Testis (tissue), 3 donors: ENCODE measurements around the gene PC. TPM values are rescaled to one million over a fixed set of nuclear protein-coding genes. Genes with fewer than 3 reads are reported as not detected.

Experiments
- DNase-seq: peaks from one replicate; pipeline ENCODE4 v3.0.0-alpha.2; 2019
- H3K27ac ChIP-seq, 2 donors: fragments of 200-600 bp; sonication (generic); one replicate each; pipeline ENCODE4 v1.5.1; 2019
- H3K27me3 ChIP-seq: fragments of 200-600 bp; sonication (generic); one replicate; pipeline ENCODE4 v1.5.1; 2019
- H3K36me3 ChIP-seq: fragments of 200-600 bp; sonication (generic); one replicate; pipeline ENCODE4 v1.5.1; 2017; ENCODE audit warnings: low read depth; ENCODE audit errors: missing control alignments
- H3K4me1 ChIP-seq: fragments of 200-600 bp; sonication (generic); one replicate; pipeline ENCODE4 v1.5.1; 2019
- H3K4me3 ChIP-seq, 2 donors: fragments of 200-600 bp; sonication (generic); one replicate each; pipeline ENCODE4 v1.5.1; 2017 to 2019
- H3K9me3 ChIP-seq: fragments of 200-600 bp; sonication (generic); one replicate; pipeline ENCODE4 v1.5.1; 2017
- CTCF ChIP-seq, 3 experiments: fragments of 450-650 bp in 2 of 3; fragments of 200-600 bp in 1 of 3; sonication (generic) in 1 of 3; IDR thresholded peaks; one replicate each; pipeline ENCODE4 v1.5.1; 2016 to 2019; ENCODE audit warnings: antibody characterized with exemption in 3 of 3, mild to moderate bottlenecking in 2 of 3, moderate library complexity in 1 of 3
- POLR2A ChIP-seq: fragments of 450-650 bp; IDR thresholded peaks from one replicate; pipeline ENCODE4 v1.6.1; 2017; ENCODE audit warnings: antibody characterized with exemption, mild to moderate bottlenecking, moderate library complexity
- WGBS, 2 donors: methylation state at CpG; one replicate each; pipeline ENCODE4 v1.1.5; 2018; 5-methylcytosine and 5-hydroxymethylcytosine counted together
- intact Hi-C: fragments of 100-400 bp; cut with DNase I; formaldehyde crosslinking; loops from one replicate; pipeline ENCODE4 v1.15.1; 2023; ENCODE audit warnings: low total_unique reads
- polyA plus RNA-seq: library from polyadenylated mRNA; stranded (reverse); fragments of 350-450 nt; fragmentation: Illumina TruSeq; extraction: RNeasy Lipid Tissue Mini Kit (QIAGEN cat#74804); gene quantifications from one replicate; pipeline ENCODE4 v1.2.3, GENCODE V29; 2014; ENCODE audit warnings: low read depth, low replicate concordance; ENCODE audit not compliant: insufficient read depth
- total RNA-seq, 2 donors: library from RNA; depleted of rRNA; stranded (reverse); fragments of >200 nt; gene quantifications; one replicate each; pipeline ENCODE4 v1.2.3, GENCODE V29; 2016

PC gene
- total and polyA plus RNA-seq, 3 donors from 2014 or later = 40.9 to 53.1 (median 46.0) TPM

- 91 to 94% methylated on average over 4 of the region's 4 CpGs for WGBS, 2 donors
- Histone ChIP-seq H3K36me3 (no peaks in the 10 kb centered on the region), H3K4me3 (no peak overlapping the region), H3K27me3 (no peaks in the 10 kb centered on the region), H3K9me3 (no peaks in the 10 kb centered on the region), H3K27ac (no peak overlapping the region), H3K4me1 (no peaks in the 10 kb centered on the region)
- TF ChIP-seq POLR2A (no peak), CTCF (IDR thresholded peaks at IDR 0.05) (no peak)
- no peak for DNase-seq
- intact Hi-C loops = no loop called here
These were observed 134.5 kb downstream of the PC start for GRCh38 chr11:66823700-66824099.

DNA sequence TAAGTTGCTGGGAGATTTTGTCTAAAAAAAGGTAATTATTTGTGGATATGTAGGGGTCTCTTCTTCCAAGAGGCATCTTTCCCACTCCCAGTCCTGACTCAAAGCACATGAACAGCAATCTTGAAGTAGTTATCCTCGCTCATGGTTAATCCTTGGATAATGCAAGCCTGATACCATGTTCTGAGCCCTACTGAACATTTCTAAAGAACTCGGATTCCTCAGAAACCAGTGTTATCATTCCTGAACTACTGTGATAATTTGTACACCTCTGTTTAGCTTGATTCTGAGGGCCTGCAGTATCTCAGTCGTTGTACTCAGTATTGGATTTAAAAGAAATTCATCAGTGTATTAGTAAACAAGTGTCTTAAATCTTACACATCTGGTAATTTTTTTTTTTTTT, 137.3 kb downstream of the PC start:
- WGBS, 2 donors = 81 to 88% methylated on average over 3 of the region's 3 CpGs
- intact Hi-C loops = no loop called here
- no peaks in the 10 kb centered on the region for H3K9me3 ChIP-seq

DNA sequence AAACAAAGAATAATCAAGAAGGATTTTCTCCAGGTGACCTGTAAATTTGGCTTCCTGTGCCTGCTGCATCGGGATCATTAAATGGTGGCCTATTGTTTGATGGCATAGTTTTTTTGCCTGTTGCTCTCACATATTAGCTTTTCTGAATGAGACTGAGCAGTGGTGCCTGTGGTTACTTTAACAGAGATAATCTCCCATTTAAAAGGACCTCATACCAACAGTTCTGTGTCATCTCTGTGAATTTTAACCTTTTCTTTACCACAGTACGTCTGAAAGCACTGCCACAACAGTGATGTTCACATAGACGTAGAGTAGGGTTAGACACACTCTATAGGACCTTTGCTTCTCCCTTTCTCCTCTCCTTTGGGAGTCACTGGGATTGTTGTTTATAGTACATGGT, 137.8 kb downstream of the PC start:
- no peak for TF ChIP-seq CTCF (IDR thresholded peaks at IDR 0.05)
- no peak for TF ChIP-seq POLR2A
- no peak overlapping the region for H3K4me3 ChIP-seq
- WGBS, 2 donors = 88 to 94% methylated on average over 3 of the region's 3 CpGs
- no peak for DNase-seq
- no peaks in the 10 kb centered on the region for H3K27me3 ChIP-seq
- intact Hi-C loops = no loop called here
- no peaks in the 10 kb centered on the region for H3K4me1 ChIP-seq
- H3K27ac ChIP-seq = no peak overlapping the region
- H3K9me3 ChIP-seq = no peaks in the 10 kb centered on the region
- H3K36me3 ChIP-seq = no peaks in the 10 kb centered on the region

More for the DNA sequence above, 137.3 kb downstream of the PC start:
- Histone ChIP-seq H3K27me3 (no peaks in the 10 kb centered on the region), H3K4me3 (no peak overlapping the region), H3K36me3 (no peaks in the 10 kb centered on the region), H3K4me1 (no peaks in the 10 kb centered on the region), H3K27ac (no peak overlapping the region)
- no peak for TF ChIP-seq CTCF (IDR thresholded peaks at IDR 0.05)
- TF ChIP-seq POLR2A = no peak
- no peak for DNase-seq

DNA sequence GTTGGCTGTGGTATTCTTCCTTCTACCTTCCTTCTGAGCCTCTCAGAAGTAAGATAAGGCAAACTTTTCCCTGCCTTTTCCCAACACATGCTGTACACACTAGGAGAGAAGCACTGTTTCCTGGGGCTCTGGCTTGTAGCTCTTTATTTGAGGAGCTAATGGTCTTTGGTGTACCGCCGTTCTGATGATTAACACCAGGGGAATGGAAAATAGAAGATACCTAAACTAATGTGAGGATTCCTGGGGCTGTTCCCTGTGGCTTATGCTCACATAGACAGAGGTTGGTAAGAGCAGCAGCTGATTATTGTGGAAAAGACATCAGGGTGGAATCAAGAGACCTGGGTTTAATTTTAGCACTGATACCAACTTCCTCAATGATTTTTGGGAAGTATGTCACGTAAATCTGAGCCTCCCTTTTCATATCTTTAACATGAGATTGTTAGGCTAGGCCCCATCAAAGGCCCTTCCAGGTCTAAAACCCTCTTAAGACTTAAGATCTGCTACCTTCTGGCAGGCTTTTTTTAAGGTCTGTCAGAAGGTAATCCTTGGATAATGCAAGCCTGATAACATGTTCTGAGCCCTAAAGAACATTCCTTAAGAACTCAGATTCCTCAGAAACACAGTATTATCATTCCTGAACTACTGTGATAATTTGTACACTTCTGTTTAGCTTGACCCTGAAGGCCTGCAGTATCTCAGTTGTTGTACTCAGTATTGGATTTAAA, 139.8 kb downstream of the PC start:
- Histone ChIP-seq H3K4me1 (no peaks in the 10 kb centered on the region), H3K27ac (no peak overlapping the region), H3K4me3 (no peak overlapping the region), H3K27me3 (no peaks in the 10 kb centered on the region), H3K9me3 (no peaks in the 10 kb centered on the region), H3K36me3 (no peaks in the 10 kb centered on the region)
- intact Hi-C loops = no loop called here
- no peak for TF ChIP-seq CTCF (IDR thresholded peaks at IDR 0.05)
- no peak for DNase-seq
- WGBS, 2 donors = 79 to 87% methylated on average over 3 of the region's 3 CpGs

DNA sequence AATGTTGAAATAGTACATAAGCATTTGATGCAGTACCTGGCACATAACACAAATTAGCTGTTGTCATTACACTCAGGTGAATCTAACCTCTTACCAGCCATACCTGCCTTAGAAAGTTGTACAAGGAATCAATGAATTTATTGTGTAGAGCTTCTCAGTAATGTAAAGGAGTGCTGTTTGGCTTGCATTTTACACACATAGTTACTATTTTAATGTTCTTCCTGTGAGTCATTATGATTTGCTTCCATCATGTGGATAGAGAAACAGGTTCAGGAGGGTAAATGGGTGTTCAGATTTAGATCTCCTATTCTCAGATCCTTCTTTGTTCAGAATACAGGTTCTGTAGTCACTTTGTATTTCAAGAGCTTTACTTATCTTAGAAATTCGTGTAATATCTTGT, 142.5 kb downstream of the PC start:
- TF ChIP-seq POLR2A (no peak), CTCF (IDR thresholded peaks at IDR 0.05) (no peak)
- no peak for DNase-seq
- H3K36me3 ChIP-seq = no peaks in the 10 kb centered on the region
- H3K4me1 ChIP-seq = no peaks in the 10 kb centered on the region
- no peaks in the 10 kb centered on the region for H3K27me3 ChIP-seq
- no peak overlapping the region for H3K27ac ChIP-seq
- 41 to 48% methylated on average over 1 of the region's 1 CpG for WGBS, 2 donors
- intact Hi-C loops = no loop called here
- no peaks in the 10 kb centered on the region for H3K9me3 ChIP-seq
- H3K4me3 ChIP-seq = no peak overlapping the region
